ENCODE data around the gene HAL.

Gene HAL

GRCh38 chr12:96028538-96028937 lies 32.4 kb upstream of the HAL start:
- no peak for TF ChIP-seq CTCF (IDR thresholded peaks at IDR 0.05)
- DNase-seq (ENCODE audit: low spot score), result no peak
- no peak overlapping the region for H3K4me3 ChIP-seq
- H3K27ac ChIP-seq, result no peak overlapping the region

GRCh38 chr12:96026331-96026730 lies 30.2 kb upstream of the HAL start:
- DNase-seq (ENCODE audit: low spot score), result no peak
- TF ChIP-seq CTCF (IDR thresholded peaks at IDR 0.05), result no peak
- Histone ChIP-seq H3K27ac (no peak overlapping the region), H3K4me3 (no peak overlapping the region)

GRCh38 chr12:96025518-96025917 lies 29.4 kb upstream of the HAL start:
- TF ChIP-seq CTCF (IDR thresholded peaks at IDR 0.05), result no peak
- no peak for DNase-seq (ENCODE audit: low spot score)
- Histone ChIP-seq H3K4me3 (no peak overlapping the region), H3K27ac (no peak overlapping the region)

GRCh38 chr12:96020314-96021003 lies 24.3 kb upstream of the HAL start:
- TF ChIP-seq CTCF (IDR thresholded peaks at IDR 0.05), result no peak
- no peak overlapping the region for H3K27ac ChIP-seq
- DNase-seq (ENCODE audit: low spot score), result no peak
- no peak overlapping the region for H3K4me3 ChIP-seq

- no peak overlapping the region for H3K4me3 ChIP-seq
- DNase-seq (ENCODE audit: low spot score), result no peak
- no peak for TF ChIP-seq CTCF (IDR thresholded peaks at IDR 0.05)
- no peak overlapping the region for H3K27ac ChIP-seq
These were observed 19.5 kb upstream of the HAL start for GRCh38 chr12:96015672-96016071.

- no peak for DNase-seq (ENCODE audit: low spot score)
- no peak for TF ChIP-seq CTCF (IDR thresholded peaks at IDR 0.05)
- Histone ChIP-seq H3K27ac (no peak overlapping the region), H3K4me3 (no peak overlapping the region)
These were observed 18.9 kb upstream of the HAL start for GRCh38 chr12:96014943-96015599.

- no peak overlapping the region for H3K27ac ChIP-seq
- H3K4me3 ChIP-seq, result no peak overlapping the region
- no peak for DNase-seq (ENCODE audit: low spot score)
- TF ChIP-seq CTCF (IDR thresholded peaks at IDR 0.05), result no peak
These were observed 11.6 kb upstream of the HAL start for GRCh38 chr12:96007729-96008128.

Data from coronary artery (tissue), 2 donors.